ENCODE data around the gene APOBEC3A. TPM values are rescaled to one million over a fixed set of nuclear protein-coding genes. Genes with fewer than 3 reads are reported as not detected.

The APOBEC3A gene
- total RNA-seq, result not detected

DNA sequence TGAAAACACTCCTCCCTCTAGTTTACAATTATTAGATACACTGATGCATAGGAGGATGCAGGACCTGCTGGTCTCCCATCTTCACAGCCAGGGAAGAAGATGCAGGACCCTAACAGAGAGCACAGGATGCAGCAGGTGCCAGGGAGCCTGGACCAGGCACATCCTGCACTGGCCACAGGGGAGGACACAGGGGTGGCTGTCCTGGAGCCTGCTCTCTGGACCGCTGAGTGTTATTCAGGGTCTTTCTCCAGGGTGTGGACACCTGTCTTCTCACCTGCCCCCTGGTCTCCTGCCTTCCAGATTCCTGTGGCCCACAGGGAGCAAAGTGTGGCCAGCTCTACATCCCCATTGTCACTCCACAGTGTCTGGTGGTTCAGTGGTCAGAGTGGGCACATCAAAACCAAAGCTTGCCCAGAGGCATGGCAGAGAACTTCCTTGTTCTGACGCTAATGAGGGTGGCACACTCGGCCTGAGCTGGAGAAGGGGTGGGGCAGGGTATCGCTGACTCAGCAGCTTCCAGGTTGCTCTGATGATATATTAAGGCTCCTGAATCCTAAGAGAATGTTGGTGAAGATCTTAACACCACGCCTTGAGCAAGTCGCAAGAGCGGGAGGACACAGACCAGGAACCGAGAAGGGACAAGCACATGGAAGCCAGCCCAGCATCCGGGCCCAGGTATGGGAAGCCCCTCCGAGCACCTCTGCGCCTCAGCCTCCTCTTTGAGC lies at the start of gene APOBEC3A:
APOBEC3A (plus strand) TSS at position 564 of the 725 bp plus-strand sequence; CDS start at position 647, 83 bp downstream.
- Mint-ChIP-seq H3K36me3 (ENCODE audit: low read depth) (no peaks in the 10 kb centered on the region), H3K27me3 (peaks cover 7% of the 10 kb centered on the region), H3K9me3 (no peaks in the 10 kb centered on the region), H3K4me3 (no peak within 1 kb of the TSS), H3K4me1 (ENCODE audit: low read depth) (peaks cover 28% of the 10 kb centered on the region), H3K27ac (no peak within 1 kb of the TSS)
- no peak for ATAC-seq
- ChIA-PET POLR2A (no interaction called here), CTCF (no interaction called here)
- DNase-seq, result peak; percentile 27
- no peak for TF ChIP-seq CTCF (IDR thresholded peaks at IDR 0.05)
- intact Hi-C loops (cut with micrococcal nuclease), result no loop called here

DNA sequence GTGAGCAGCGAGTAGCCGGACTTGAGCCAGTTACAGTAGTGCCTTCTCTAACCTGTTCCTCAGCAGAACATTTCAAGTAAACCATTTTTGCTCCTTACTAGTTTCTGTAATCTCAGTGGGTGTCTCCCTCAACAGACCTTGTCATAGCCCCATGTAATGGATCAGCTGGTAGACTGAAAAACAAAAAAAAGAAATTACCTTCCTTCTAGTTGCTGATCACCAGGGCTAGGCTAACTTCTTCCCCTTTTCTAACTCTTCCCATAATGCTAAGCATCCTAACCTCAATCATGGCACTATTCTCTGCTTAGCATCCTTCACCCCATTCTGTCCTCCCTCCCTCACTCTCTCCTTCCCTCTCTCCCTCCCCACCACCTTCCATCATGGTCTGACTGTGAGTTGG lies 49.6 kb upstream of the APOBEC3A start:
- H3K27me3 Mint-ChIP-seq, result peaks cover 27% of the 10 kb centered on the region
- intact Hi-C loops (cut with micrococcal nuclease), result no loop called here
- no peaks in the 10 kb centered on the region for H3K4me1 Mint-ChIP-seq (ENCODE audit: low read depth)
- ChIA-PET POLR2A (no interaction called here), CTCF (no interaction called here)
- ATAC-seq, result no peak
- no peak overlapping the region for H3K27ac Mint-ChIP-seq
- no peak for DNase-seq
- H3K4me3 Mint-ChIP-seq, result no peak overlapping the region
- H3K9me3 Mint-ChIP-seq, result peaks cover 4% of the 10 kb centered on the region
- H3K36me3 Mint-ChIP-seq (ENCODE audit: low read depth), result peaks cover 3% of the 10 kb centered on the region
- no peak for TF ChIP-seq CTCF (IDR thresholded peaks at IDR 0.05)

DNA sequence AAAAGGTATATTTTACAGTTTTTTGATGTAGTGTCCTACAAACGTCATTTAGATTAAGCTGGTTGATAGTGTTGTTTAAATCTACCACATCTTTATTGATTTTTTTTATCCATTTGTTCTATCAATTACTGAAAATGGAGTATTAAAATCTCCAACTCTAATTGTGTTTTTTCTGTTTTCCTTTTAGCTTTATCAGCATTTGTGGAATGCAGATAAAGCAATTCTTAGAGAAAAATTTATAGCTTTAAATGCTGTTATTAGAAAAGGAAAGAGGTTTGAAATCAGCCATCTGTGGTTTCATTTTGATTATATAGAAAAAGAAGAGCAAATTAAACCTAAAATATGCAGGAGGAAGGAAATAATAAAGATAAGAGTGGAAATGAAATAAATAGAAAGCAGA lies 46.0 kb upstream of the APOBEC3A start:
- H3K4me1 Mint-ChIP-seq (ENCODE audit: low read depth), result no peaks in the 10 kb centered on the region
- ATAC-seq, result no peak
- ChIA-PET CTCF (interaction anchor here (0.9 to 2.2 kb wide), 5 partner anchors 11 to 92 kb away, joined by 3 to 8 read pairs (median 4); no protein-coding TSS in a partner anchor), POLR2A (interaction anchor here (0.8 to 1.0 kb wide), 3 partner anchors 11 to 41 kb away, joined by 3 to 5 read pairs (median 3); no protein-coding TSS in a partner anchor)
- no peaks in the 10 kb centered on the region for H3K9me3 Mint-ChIP-seq
- intact Hi-C loops (cut with micrococcal nuclease), result no loop called here
- DNase-seq, result no peak
- no peaks in the 10 kb centered on the region for H3K36me3 Mint-ChIP-seq (ENCODE audit: low read depth)
- no peak overlapping the region for H3K4me3 Mint-ChIP-seq
- no peak overlapping the region for H3K27ac Mint-ChIP-seq
- TF ChIP-seq CTCF (IDR thresholded peaks at IDR 0.05), result no peak
- H3K27me3 Mint-ChIP-seq, result peaks cover 22% of the 10 kb centered on the region

DNA sequence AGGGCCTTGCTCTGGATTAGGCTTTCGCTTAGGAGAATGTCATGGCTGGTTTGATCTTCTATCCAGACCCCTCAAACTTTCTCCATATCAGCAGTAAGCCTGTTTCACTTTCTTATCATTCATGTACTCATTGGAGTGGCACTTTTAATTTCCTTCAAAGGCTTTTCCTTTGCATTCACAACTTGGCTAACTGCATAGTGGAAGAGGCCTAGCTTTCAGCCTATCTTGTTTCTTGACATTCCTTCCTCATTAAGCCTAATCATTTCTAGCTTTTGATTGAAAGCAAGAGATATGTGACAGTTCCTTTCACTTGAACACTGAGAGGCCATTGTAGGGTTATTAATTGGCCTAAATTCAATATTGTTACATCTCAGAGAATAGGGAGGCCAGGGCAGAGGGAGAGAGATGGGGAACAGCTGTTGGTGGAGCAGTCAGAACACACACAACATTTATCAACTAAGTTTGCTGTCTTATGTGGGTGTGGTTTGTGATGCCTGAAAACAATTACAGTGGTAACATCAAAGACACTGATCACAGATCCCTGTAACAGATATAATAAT lies 37.7 kb upstream of the APOBEC3A start:
- Mint-ChIP-seq H3K4me3 (no peak overlapping the region), H3K36me3 (ENCODE audit: low read depth) (no peaks in the 10 kb centered on the region), H3K27me3 (peaks cover 15% of the 10 kb centered on the region), H3K4me1 (ENCODE audit: low read depth) (no peaks in the 10 kb centered on the region), H3K9me3 (no peaks in the 10 kb centered on the region), H3K27ac (no peak overlapping the region)
- intact Hi-C loops (cut with micrococcal nuclease), result no loop called here
- no peak for DNase-seq
- CTCF ChIA-PET, result interaction anchor here (0.9 kb wide), 1 partner anchor 49 kb away, joined by 4 read pairs; no protein-coding TSS in a partner anchor
- no peak for ATAC-seq
- POLR2A ChIA-PET, result interaction anchor here (1.0 kb wide), 1 partner anchor 10 kb away, joined by 3 read pairs; no protein-coding TSS in a partner anchor
- no peak for TF ChIP-seq CTCF (IDR thresholded peaks at IDR 0.05)

DNA sequence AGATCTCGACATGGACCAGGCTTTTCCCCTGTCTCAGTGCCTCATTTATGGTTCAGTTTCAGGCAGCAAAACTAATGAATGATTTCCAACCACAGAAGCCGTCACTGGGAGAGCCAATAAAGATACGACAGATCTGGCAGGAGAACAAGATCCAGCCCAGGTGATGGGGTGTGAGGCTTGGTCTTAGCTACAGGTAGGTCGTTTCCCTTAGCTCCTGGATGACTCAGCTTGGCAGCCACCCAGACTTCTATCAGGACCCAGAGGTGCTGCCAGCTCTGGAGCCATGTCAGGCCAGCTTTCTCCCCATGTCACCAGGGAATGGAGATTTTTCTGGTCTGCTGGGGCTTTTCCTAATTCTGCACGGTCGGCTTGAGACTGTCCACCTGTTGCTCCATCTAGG lies 36.3 kb upstream of the APOBEC3A start:
- ATAC-seq, result no peak
- ChIA-PET CTCF (interaction anchor here (1.0 to 1.8 kb wide), 3 partner anchors 51 to 61 kb away, joined by 3 to 11 read pairs (median 4); partner anchors contain the start of gene APOBEC3B), POLR2A (interaction anchor here (0.6 kb wide), 1 partner anchor 214 kb away, joined by 4 read pairs; no protein-coding TSS in a partner anchor)
- Mint-ChIP-seq H3K9me3 (no peaks in the 10 kb centered on the region), H3K27ac (no peak overlapping the region), H3K27me3 (peaks cover 22% of the 10 kb centered on the region), H3K4me1 (ENCODE audit: low read depth) (no peaks in the 10 kb centered on the region), H3K4me3 (no peak overlapping the region), H3K36me3 (ENCODE audit: low read depth) (no peaks in the 10 kb centered on the region)
- no peak for DNase-seq
- intact Hi-C loops (cut with micrococcal nuclease), result no loop called here
- TF ChIP-seq CTCF (IDR thresholded peaks at IDR 0.05), result no peak

Data from activated CD8-positive, alpha-beta T cell treated with anti-CD3 and anti-CD28 coated beads for 36 hours (primary cell).